OCI-M1 (cell line): ENCODE data around the gene CHST11.
A peak's percentile ranks its signal among the peaks of the same experiment; 100 is the strongest.

Experiments
- DNase-seq: peaks from one replicate; lab custom pipeline; 2025; lab: John Stamatoyannopoulos, UW

CHST11 gene

GRCh38 chr12:104720339-104721038 is 263.7 kb downstream of the CHST11 start:
- peak; percentile 54 for DNase-seq

GRCh38 chr12:104721039-104721405 is 264.3 kb downstream of the CHST11 start:
- no peak for DNase-seq

- DNase-seq = no peak
These were observed 265.2 kb downstream of the CHST11 start for GRCh38 chr12:104721936-104722335.

GRCh38 chr12:104722601-104723534 is 266.1 kb downstream of the CHST11 start:
- no peak for DNase-seq

GRCh38 chr12:104723895-104724294 is 267.1 kb downstream of the CHST11 start:
- no peak for DNase-seq

GRCh38 chr12:104724992-104725585 is 268.3 kb downstream of the CHST11 start:
- DNase-seq = no peak

- no peak for DNase-seq
These were observed 268.9 kb downstream of the CHST11 start for GRCh38 chr12:104725610-104726009.

GRCh38 chr12:104727726-104728465 is 271.1 kb downstream of the CHST11 start:
- DNase-seq = no peak

GRCh38 chr12:104729091-104729490 is 272.3 kb downstream of the CHST11 start:
- no peak for DNase-seq

- no peak for DNase-seq
These were observed 273.1 kb downstream of the CHST11 start for GRCh38 chr12:104729610-104730446.

GRCh38 chr12:104730763-104731162 is 274.0 kb downstream of the CHST11 start:
- no peak for DNase-seq

- peak; percentile 54 for DNase-seq
These were observed 277.0 kb downstream of the CHST11 start for GRCh38 chr12:104733717-104734175.

GRCh38 chr12:104734541-104735095 is 277.9 kb downstream of the CHST11 start:
- DNase-seq = no peak

- no peak for DNase-seq
These were observed 279.1 kb downstream of the CHST11 start for GRCh38 chr12:104735801-104736200.

GRCh38 chr12:104736307-104736706 is 279.6 kb downstream of the CHST11 start:
- DNase-seq = no peak

- no peak for DNase-seq
These were observed 280.4 kb downstream of the CHST11 start for GRCh38 chr12:104737113-104737512.

GRCh38 chr12:104737791-104738301 is 281.1 kb downstream of the CHST11 start:
- no peak for DNase-seq

- DNase-seq = no peak
These were observed 281.6 kb downstream of the CHST11 start for GRCh38 chr12:104738331-104738730.

- DNase-seq = no peak
These were observed 282.3 kb downstream of the CHST11 start for GRCh38 chr12:104738776-104739642.
